ENCODE measurements around the gene MKKS. TPM values are rescaled to one million over a fixed set of nuclear protein-coding genes. Genes with fewer than 3 reads are reported as not detected.

Gene MKKS
- total RNA-seq, 1 experiment from 2014 or later = 15.3 TPM

- ChIA-PET POLR2A (no interaction called here), CTCF (no interaction called here)
- H3K36me3 Mint-ChIP-seq (ENCODE audit: insufficient read depth, unreplicated experiment) = no peaks in the 10 kb centered on the region
- DNase-seq = no peak
- Histone ChIP-seq H3K4me1 (0 out of 2 replicates have a peak, but pooled peaks cover 4% of the 10 kb centered on the region), H3K4me3 (ENCODE audit: low read depth, low read length) (no peak overlapping the region), H3K36me3 (ENCODE audit: control insufficient read depth, insufficient read depth, low read length) (no peaks in the 10 kb centered on the region), H3K27me3 (replicated peaks; ENCODE audit: control insufficient read depth, insufficient read depth, low read length) (no peaks in the 10 kb centered on the region), H3K9me3 (peaks cover 4% of the 10 kb centered on the region; the same call in 1 of the 2 replicates)
- peaks cover 10% of the 10 kb centered on the region for H3K9me3 Mint-ChIP-seq (ENCODE audit: unreplicated experiment)
- no peak overlapping the region for H3K4me3 Mint-ChIP-seq (ENCODE audit: unreplicated experiment)
- H3K27me3 Mint-ChIP-seq (ENCODE audit: insufficient read depth, unreplicated experiment) = no peaks in the 10 kb centered on the region
- TF ChIP-seq, protein P1, sequence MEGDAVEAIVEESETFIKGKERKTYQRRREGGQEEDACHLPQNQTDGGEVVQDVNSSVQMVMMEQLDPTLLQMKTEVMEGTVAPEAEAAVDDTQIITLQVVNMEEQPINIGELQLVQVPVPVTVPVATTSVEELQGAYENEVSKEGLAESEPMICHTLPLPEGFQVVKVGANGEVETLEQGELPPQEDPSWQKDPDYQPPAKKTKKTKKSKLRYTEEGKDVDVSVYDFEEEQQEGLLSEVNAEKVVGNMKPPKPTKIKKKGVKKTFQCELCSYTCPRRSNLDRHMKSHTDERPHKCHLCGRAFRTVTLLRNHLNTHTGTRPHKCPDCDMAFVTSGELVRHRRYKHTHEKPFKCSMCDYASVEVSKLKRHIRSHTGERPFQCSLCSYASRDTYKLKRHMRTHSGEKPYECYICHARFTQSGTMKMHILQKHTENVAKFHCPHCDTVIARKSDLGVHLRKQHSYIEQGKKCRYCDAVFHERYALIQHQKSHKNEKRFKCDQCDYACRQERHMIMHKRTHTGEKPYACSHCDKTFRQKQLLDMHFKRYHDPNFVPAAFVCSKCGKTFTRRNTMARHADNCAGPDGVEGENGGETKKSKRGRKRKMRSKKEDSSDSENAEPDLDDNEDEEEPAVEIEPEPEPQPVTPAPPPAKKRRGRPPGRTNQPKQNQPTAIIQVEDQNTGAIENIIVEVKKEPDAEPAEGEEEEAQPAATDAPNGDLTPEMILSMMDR (IDR thresholded peaks at IDR 0.05; ENCODE audit: insufficient read depth in 1 of 2, low read depth in 1 of 2, low read length in 1 of 2, severe bottlenecking in 1 of 2, unreplicated experiment in 1 of 2) = no peak
- BruUV-seq (replicated peaks) = no TSS peak
- H3K27ac Mint-ChIP-seq (ENCODE audit: unreplicated experiment) = no peak overlapping the region
- intact Hi-C loops (cut with micrococcal nuclease; ENCODE audit: unreplicated experiment) = no loop called here
- H3K4me1 Mint-ChIP-seq (ENCODE audit: low read depth, unreplicated experiment) = no peaks in the 10 kb centered on the region
These were observed 19.2 kb upstream of the MKKS start for GRCh38 chr20:10453241-10453640.

- Histone ChIP-seq H3K36me3 (ENCODE audit: control insufficient read depth, insufficient read depth, low read length) (no peaks in the 10 kb centered on the region), H3K4me3 (ENCODE audit: low read depth, low read length) (no peak overlapping the region), H3K9me3 (no peaks in the 10 kb centered on the region), H3K4me1 (0 out of 2 replicates have a peak, but pooled peaks cover 4% of the 10 kb centered on the region), H3K27me3 (replicated peaks; ENCODE audit: control insufficient read depth, insufficient read depth, low read length) (no peaks in the 10 kb centered on the region)
- no peak for DNase-seq
- ChIA-PET CTCF (no interaction called here), POLR2A (no interaction called here)
- Mint-ChIP-seq H3K9me3 (ENCODE audit: unreplicated experiment) (no peaks in the 10 kb centered on the region), H3K27me3 (ENCODE audit: insufficient read depth, unreplicated experiment) (no peaks in the 10 kb centered on the region), H3K4me1 (ENCODE audit: low read depth, unreplicated experiment) (no peaks in the 10 kb centered on the region), H3K27ac (ENCODE audit: unreplicated experiment) (no peak overlapping the region), H3K36me3 (ENCODE audit: insufficient read depth, unreplicated experiment) (no peaks in the 10 kb centered on the region), H3K4me3 (ENCODE audit: unreplicated experiment) (no peak overlapping the region)
- TF ChIP-seq, protein P1 (IDR thresholded peaks at IDR 0.05; ENCODE audit: insufficient read depth in 1 of 2, low read depth in 1 of 2, low read length in 1 of 2, severe bottlenecking in 1 of 2, unreplicated experiment in 1 of 2) = no peak
- no TSS peak for BruUV-seq (replicated peaks)
- intact Hi-C loops (cut with micrococcal nuclease; ENCODE audit: unreplicated experiment) = no loop called here
These were observed 15.2 kb upstream of the MKKS start for GRCh38 chr20:10449270-10449669.

GRCh38 chr20:10448270-10449156 lies 14.5 kb upstream of the MKKS start:
- ChIA-PET POLR2A (no interaction called here), CTCF (no interaction called here)
- no peaks in the 10 kb centered on the region for H3K27me3 ChIP-seq (replicated peaks; ENCODE audit: control insufficient read depth, insufficient read depth, low read length)
- Mint-ChIP-seq H3K9me3 (ENCODE audit: unreplicated experiment) (no peaks in the 10 kb centered on the region), H3K27me3 (ENCODE audit: insufficient read depth, unreplicated experiment) (no peaks in the 10 kb centered on the region), H3K4me1 (ENCODE audit: low read depth, unreplicated experiment) (no peaks in the 10 kb centered on the region), H3K27ac (ENCODE audit: unreplicated experiment) (no peak overlapping the region), H3K4me3 (ENCODE audit: unreplicated experiment) (no peak overlapping the region), H3K36me3 (ENCODE audit: insufficient read depth, unreplicated experiment) (no peaks in the 10 kb centered on the region)
- intact Hi-C loops (cut with micrococcal nuclease; ENCODE audit: unreplicated experiment) = no loop called here
- DNase-seq = no peak
- H3K9me3 ChIP-seq = no peaks in the 10 kb centered on the region
- TF ChIP-seq, protein P1 (IDR thresholded peaks at IDR 0.05; ENCODE audit: insufficient read depth in 1 of 2, low read depth in 1 of 2, low read length in 1 of 2, severe bottlenecking in 1 of 2, unreplicated experiment in 1 of 2) = no peak
- no peak overlapping the region for H3K4me3 ChIP-seq (ENCODE audit: low read depth, low read length)
- H3K4me1 ChIP-seq = 0 out of 2 replicates have a peak, but pooled peaks cover 4% of the 10 kb centered on the region
- BruUV-seq (replicated peaks) = no TSS peak
- no peaks in the 10 kb centered on the region for H3K36me3 ChIP-seq (ENCODE audit: control insufficient read depth, insufficient read depth, low read length)
